Peyer's patch (tissue), 4 donors: Measurements from ENCODE around the gene BMS1. TPM values are rescaled to one million over a fixed set of nuclear protein-coding genes. Genes with fewer than 3 reads are reported as not detected.

Source experiments
- DNase-seq, 3 donors: peaks; one replicate each; pipeline ENCODE4 v3.0.0-alpha.2; 2017 to 2019
- H3K27ac ChIP-seq, 4 donors: fragments of 200-600 bp; sonication (generic); one replicate each; pipeline ENCODE4 v1.5.1; 2016 to 2019
- H3K27me3 ChIP-seq, 2 donors: fragments of 200-600 bp; sonication (generic); one replicate each; pipeline ENCODE4 v1.5.1; 2019
- H3K36me3 ChIP-seq, 3 donors: fragments of 200-600 bp; sonication (generic); one replicate each; pipeline ENCODE4 v1.5.1; 2016 to 2019
- H3K4me1 ChIP-seq, 4 donors: fragments of 200-600 bp; sonication (generic); one replicate each; pipeline ENCODE4 v1.5.1; 2016 to 2019
- H3K4me3 ChIP-seq, 4 donors: fragments of 200-600 bp; sonication (generic); 1 replicate in 3 of 4; 2 replicates in 1 of 4; pipeline ENCODE4 v1.5.1; 2016 to 2019; ENCODE audit warnings: mild to moderate bottlenecking in 1 of 4
- H3K9me3 ChIP-seq, 4 donors: fragments of 200-600 bp; sonication (generic); one replicate each; pipeline ENCODE4 v1.5.1; 2016 to 2019; ENCODE audit warnings: mild to moderate bottlenecking in 1 of 4
- CTCF ChIP-seq, 6 experiments: fragments of 450-650 bp in 4 of 6; fragments of 200-600 bp in 2 of 6; sonication (generic) in 1 of 6; IDR thresholded peaks; one replicate each; pipeline ENCODE4 v1.5.1; 2017 to 2019; ENCODE audit warnings: antibody characterized with exemption in 6 of 6, mild to moderate bottlenecking in 3 of 6, moderate library complexity in 1 of 6
- POLR2A ChIP-seq, 2 donors: fragments of 450-650 bp; IDR thresholded peaks; one replicate each; pipeline ENCODE4 v1.5.1; 2017; ENCODE audit warnings: antibody characterized with exemption in 2 of 2, mild to moderate bottlenecking in 2 of 2, moderate library complexity in 2 of 2
- total RNA-seq, 4 donors: library from RNA; depleted of rRNA; stranded (reverse); fragments of >200 nt; gene quantifications; one replicate each; pipeline ENCODE4 v1.1.0, GENCODE V29; 2016

The BMS1 gene
- total RNA-seq, 4 donors from 2014 or later = 9.6 to 23.9 (median 11.6) TPM

- TF ChIP-seq POLR2A (IDR thresholded peaks at IDR 0.05) (no peak), CTCF (IDR thresholded peaks at IDR 0.05) (no peak)
Observed at GRCh38 chr10:42755556-42756093, 27.0 kb upstream of the BMS1 start.

GRCh38 chr10:42767906-42768305 lies 14.7 kb upstream of the BMS1 start:
- H3K27ac ChIP-seq = no peak overlapping the region
- no peak for DNase-seq
- H3K36me3 ChIP-seq = no peaks in the 10 kb centered on the region
- H3K27me3 ChIP-seq = no peaks in the 10 kb centered on the region
- TF ChIP-seq CTCF (IDR thresholded peaks at IDR 0.05) (no peak), POLR2A (IDR thresholded peaks at IDR 0.05) (no peak)
- H3K4me1 ChIP-seq = no peaks in the 10 kb centered on the region
- peaks cover 0 to 10% (median 0%) of the 10 kb centered on the region in 4 donors for H3K9me3 ChIP-seq
- H3K4me3 ChIP-seq = no peak overlapping the region

More at GRCh38 chr10:42755556-42756093, 27.0 kb upstream of the BMS1 start:
- H3K27ac ChIP-seq = no peak overlapping the region
- H3K9me3 ChIP-seq = no peaks in the 10 kb centered on the region
- DNase-seq = no peak
- peaks cover 0 to 27% (median 12%) of the 10 kb centered on the region in 4 donors for H3K4me1 ChIP-seq
- H3K4me3 ChIP-seq = peak overlapping the region in 2 of 4 donors; percentile 58 to 62
- H3K36me3 ChIP-seq = no peaks in the 10 kb centered on the region
- peaks cover 0 to 21% of the 10 kb centered on the region in 2 donors for H3K27me3 ChIP-seq

GRCh38 chr10:42768581-42769152 lies 13.9 kb upstream of the BMS1 start:
- H3K4me3 ChIP-seq = no peak overlapping the region
- DNase-seq = no peak

GRCh38 chr10:42769173-42769572 lies 13.4 kb upstream of the BMS1 start:
- Histone ChIP-seq H3K4me1 (no peaks in the 10 kb centered on the region), H3K9me3 (peaks cover 0 to 10% (median 0%) of the 10 kb centered on the region in 4 donors), H3K27ac (no peak overlapping the region), H3K27me3 (no peaks in the 10 kb centered on the region), H3K36me3 (no peaks in the 10 kb centered on the region), H3K4me3 (no peak overlapping the region)
- no peak for DNase-seq
- TF ChIP-seq CTCF (IDR thresholded peaks at IDR 0.05) = no peak
- no peak for TF ChIP-seq POLR2A (IDR thresholded peaks at IDR 0.05)

More at GRCh38 chr10:42768581-42769152, 13.9 kb upstream of the BMS1 start:
- Histone ChIP-seq H3K27me3 (no peaks in the 10 kb centered on the region), H3K27ac (no peak overlapping the region), H3K36me3 (no peaks in the 10 kb centered on the region), H3K4me1 (no peaks in the 10 kb centered on the region), H3K9me3 (peaks cover 0 to 10% (median 0%) of the 10 kb centered on the region in 4 donors)
- TF ChIP-seq POLR2A (IDR thresholded peaks at IDR 0.05) (no peak), CTCF (IDR thresholded peaks at IDR 0.05) (no peak)

GRCh38 chr10:42769673-42770072 lies 12.9 kb upstream of the BMS1 start:
- H3K4me1 ChIP-seq = no peaks in the 10 kb centered on the region
- no peak overlapping the region for H3K27ac ChIP-seq
- H3K4me3 ChIP-seq = peak overlapping the region in 1 of 4 donors; percentile 19
- TF ChIP-seq CTCF (IDR thresholded peaks at IDR 0.05) = no peak
- TF ChIP-seq POLR2A (IDR thresholded peaks at IDR 0.05) = no peak
- H3K36me3 ChIP-seq = no peaks in the 10 kb centered on the region
- no peaks in the 10 kb centered on the region for H3K27me3 ChIP-seq
- DNase-seq = no peak
- H3K9me3 ChIP-seq = peaks cover 0 to 10% (median 0%) of the 10 kb centered on the region in 4 donors
